Testis (tissue), 2 donors: Measurements from ENCODE around the gene BTN3A1.

Source experiments
- POLR2A ChIP-seq: fragments of 450-650 bp; IDR thresholded peaks from one replicate; pipeline ENCODE4 v1.6.1; 2017; ENCODE audit warnings: antibody characterized with exemption, mild to moderate bottlenecking, moderate library complexity
- TF ChIP-seq, protein P1 (sequence below), 3 experiments: fragments of 450-650 bp in 2 of 3; fragments of 200-600 bp in 1 of 3; sonication (generic) in 1 of 3; IDR thresholded peaks; one replicate each; pipeline ENCODE4 v1.5.1; 2016 to 2019; ENCODE audit warnings: antibody characterized with exemption in 3 of 3, mild to moderate bottlenecking in 2 of 3, moderate library complexity in 1 of 3

DNA sequence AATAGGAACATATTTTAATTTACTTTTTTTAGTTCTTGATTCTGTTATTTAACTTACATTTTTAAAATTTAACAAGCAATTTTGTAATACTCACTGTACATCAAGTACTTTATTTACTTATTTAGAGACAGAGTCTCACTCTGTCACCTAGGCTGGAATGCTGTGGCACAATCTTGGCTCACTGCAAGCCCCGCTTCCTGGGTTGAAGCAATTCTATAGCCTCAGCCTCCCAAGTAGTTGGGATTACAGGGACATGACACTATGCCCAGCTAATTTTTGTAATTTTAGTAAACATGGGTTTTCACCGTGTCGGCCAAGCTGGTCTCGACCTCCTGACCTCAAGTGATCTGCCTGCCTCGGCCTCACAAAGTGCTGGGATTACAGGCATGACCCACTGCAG lies 45.2 kb downstream of the BTN3A1 start:
- TF ChIP-seq, protein P1, sequence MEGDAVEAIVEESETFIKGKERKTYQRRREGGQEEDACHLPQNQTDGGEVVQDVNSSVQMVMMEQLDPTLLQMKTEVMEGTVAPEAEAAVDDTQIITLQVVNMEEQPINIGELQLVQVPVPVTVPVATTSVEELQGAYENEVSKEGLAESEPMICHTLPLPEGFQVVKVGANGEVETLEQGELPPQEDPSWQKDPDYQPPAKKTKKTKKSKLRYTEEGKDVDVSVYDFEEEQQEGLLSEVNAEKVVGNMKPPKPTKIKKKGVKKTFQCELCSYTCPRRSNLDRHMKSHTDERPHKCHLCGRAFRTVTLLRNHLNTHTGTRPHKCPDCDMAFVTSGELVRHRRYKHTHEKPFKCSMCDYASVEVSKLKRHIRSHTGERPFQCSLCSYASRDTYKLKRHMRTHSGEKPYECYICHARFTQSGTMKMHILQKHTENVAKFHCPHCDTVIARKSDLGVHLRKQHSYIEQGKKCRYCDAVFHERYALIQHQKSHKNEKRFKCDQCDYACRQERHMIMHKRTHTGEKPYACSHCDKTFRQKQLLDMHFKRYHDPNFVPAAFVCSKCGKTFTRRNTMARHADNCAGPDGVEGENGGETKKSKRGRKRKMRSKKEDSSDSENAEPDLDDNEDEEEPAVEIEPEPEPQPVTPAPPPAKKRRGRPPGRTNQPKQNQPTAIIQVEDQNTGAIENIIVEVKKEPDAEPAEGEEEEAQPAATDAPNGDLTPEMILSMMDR (IDR thresholded peaks at IDR 0.05): no peak
- TF ChIP-seq POLR2A: no peak
